Liver (tissue), 9 donors: Measurements from ENCODE around the gene TAF7. TPM values are rescaled to one million over a fixed set of nuclear protein-coding genes. Genes with fewer than 3 reads are reported as not detected.

Experiments used
- DNase-seq: peaks from one replicate; pipeline ENCODE4 v3.0.0-alpha.2; 2017; ENCODE audit warnings: low spot score
- H3K27ac ChIP-seq, 2 donors: one replicate each; pipeline ENCODE4 v1.7.0; 2013; ENCODE audit warnings: inconsistent platforms in 2 of 2, low read length in 2 of 2, control low read depth in 1 of 2, low read depth in 1 of 2, mild to moderate bottlenecking in 1 of 2
- H3K27me3 ChIP-seq, 4 donors: one replicate each; pipeline versions ENCODE4 v1.6.1 to v1.7.0; 2013; ENCODE audit warnings: low read length in 3 of 4, inconsistent platforms in 1 of 4, mild to moderate bottlenecking in 1 of 4, moderate library complexity in 1 of 4; ENCODE audit not compliant: control insufficient read depth in 4 of 4, insufficient read depth in 4 of 4
- H3K36me3 ChIP-seq, 4 donors: one replicate each; pipeline versions ENCODE4 v1.6.1 to v1.7.0; 2013; ENCODE audit warnings: low read length in 3 of 4, mild to moderate bottlenecking in 3 of 4, low read depth in 1 of 4, moderate library complexity in 1 of 4; ENCODE audit not compliant: control insufficient read depth in 4 of 4, insufficient read depth in 3 of 4
- H3K4me1 ChIP-seq, 4 donors: one replicate each; pipeline versions ENCODE4 v1.6.1 to v1.7.0; 2013; ENCODE audit warnings: low read length in 3 of 4, mild to moderate bottlenecking in 3 of 4, moderate library complexity in 1 of 4; ENCODE audit not compliant: control insufficient read depth in 4 of 4, insufficient read depth in 4 of 4
- H3K4me3 ChIP-seq, 3 donors: one replicate each; pipeline versions ENCODE4 v1.6.1 to v1.7.0; 2013; ENCODE audit warnings: low read length in 3 of 3, control low read depth in 1 of 3, low read depth in 1 of 3, mild to moderate bottlenecking in 1 of 3
- H3K9ac ChIP-seq, 2 donors: one replicate each; pipeline ENCODE4 v1.7.0; 2013; ENCODE audit warnings: low read length in 2 of 2, mild to moderate bottlenecking in 2 of 2, moderate library complexity in 2 of 2, control low read depth in 1 of 2, low read depth in 1 of 2
- H3K9me3 ChIP-seq, 4 donors: one replicate each; pipeline versions ENCODE4 v1.6.1 to v1.7.0; 2013; ENCODE audit warnings: low read length in 3 of 4; ENCODE audit not compliant: control insufficient read depth in 4 of 4
- FOXA1 ChIP-seq: IDR thresholded peaks from 2 replicates; pipeline ENCODE4 v1.6.1; 2016; ENCODE audit warnings: antibody characterized with exemption
- FOXA2 ChIP-seq: IDR thresholded peaks from 2 replicates; pipeline ENCODE4 v1.6.1; 2016; ENCODE audit warnings: antibody characterized with exemption
- GABPA ChIP-seq, 2 donors: IDR thresholded peaks in 1 of 2; conservative IDR thresholded peaks in 1 of 2; 2 replicates each; pipeline ENCODE4 v1.6.1; 2016; ENCODE audit warnings: antibody characterized with exemption in 2 of 2, mild to moderate bottlenecking in 1 of 2, moderate library complexity in 1 of 2
- HNF4G ChIP-seq: IDR thresholded peaks from 2 replicates; pipeline ENCODE4 v1.6.1; 2016; ENCODE audit warnings: antibody characterized with exemption
- RAD21 ChIP-seq, 2 donors: IDR thresholded peaks; 2 replicates each; pipeline ENCODE4 v1.6.1; 2016; ENCODE audit warnings: antibody characterized with exemption in 2 of 2, mild to moderate bottlenecking in 2 of 2
- RXRA ChIP-seq, 2 donors: IDR thresholded peaks; 2 replicates each; pipeline ENCODE4 v1.6.1; 2017 to 2018; ENCODE audit warnings: antibody characterized with exemption in 2 of 2, mild to moderate bottlenecking in 1 of 2
- SP1 ChIP-seq: IDR thresholded peaks from 2 replicates; pipeline ENCODE4 v1.6.1; 2018; ENCODE audit warnings: antibody characterized with exemption, mild to moderate bottlenecking
- TAF1 ChIP-seq: conservative IDR thresholded peaks from 2 replicates; pipeline ENCODE4 v1.6.1; 2016; ENCODE audit warnings: antibody characterized with exemption, mild to moderate bottlenecking
- YY1 ChIP-seq: IDR thresholded peaks from 2 replicates; pipeline ENCODE4 v1.6.1; 2016; ENCODE audit warnings: antibody characterized with exemption, mild to moderate bottlenecking
- WGBS: extraction: QIAGEN DNeasy Blood & Tissue Kit; methylation state at CpG from one replicate; pipeline ENCODE4 v1.1.7; 2013; 5-methylcytosine and 5-hydroxymethylcytosine counted together
- polyA plus RNA-seq, 2 donors: library from polyadenylated mRNA; stranded (reverse) in 1 of 2; unstranded in 1 of 2; fragments of 200-250 nt in 1 of 2; fragments of >200 nt in 1 of 2; fragmentation: Nextera tagmentation in 1 of 2; extraction: Ambion mirVana in 1 of 2; gene quantifications; one replicate each; pipeline versions ENCODE4 v1.2.1 to v1.2.3, GENCODE V29; 2013 to 2015
- total RNA-seq, 2 donors: library from RNA; depleted of rRNA; stranded (reverse); fragments of >200 nt; gene quantifications; one replicate each; pipeline ENCODE4 v1.2.3, GENCODE V29; 2014
- TF ChIP-seq, protein P1 (sequence below): IDR thresholded peaks from 2 replicates; pipeline ENCODE4 v1.6.1; 2016; ENCODE audit warnings: antibody characterized with exemption
- TF ChIP-seq, protein P2 (sequence below): IDR thresholded peaks from 2 replicates; pipeline ENCODE4 v1.6.1; 2016; ENCODE audit warnings: antibody characterized with exemption
- TF ChIP-seq, protein P3 (sequence below): fragments of 150-350 bp; IDR thresholded peaks from 2 replicates; pipeline ENCODE4 v1.5.1; 2017; ENCODE audit warnings: improper control_type of control experiment, low read depth, low read length; ENCODE audit not compliant: missing input control
- TF ChIP-seq, protein P4 (sequence below): IDR thresholded peaks from 2 replicates; pipeline ENCODE4 v1.6.1; 2016; ENCODE audit warnings: antibody characterized with exemption
- donor health status: healthy.
- donor health status: healthy.
- donor health status: healthy.
- donor health status: healthy.
- donor health status: healthy.

TAF7 gene
- total and polyA plus RNA-seq, 4 donors, result 23.5 to 36.3 (median 28.2) TPM

DNA sequence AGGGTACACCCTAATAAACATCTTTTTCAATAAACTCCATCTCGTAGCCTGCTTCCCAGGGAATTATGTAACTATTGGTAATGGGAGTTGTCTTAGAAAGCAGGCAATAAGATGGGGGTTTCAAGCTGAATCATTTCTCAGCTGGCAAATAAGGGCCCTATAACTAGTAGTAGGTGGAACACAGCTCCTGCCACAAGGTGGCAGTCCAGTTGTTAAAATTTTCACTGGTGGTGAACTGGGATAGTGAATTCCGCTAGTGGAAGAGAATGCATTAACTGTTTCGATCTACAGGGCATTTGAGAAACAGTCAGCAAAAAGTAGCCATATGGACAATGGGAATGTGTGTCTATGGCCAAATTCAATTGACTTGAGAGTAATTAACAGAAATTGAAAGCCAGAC, 47.7 kb downstream of the TAF7 start:
- H3K9ac ChIP-seq, result no peak overlapping the region
- 69% methylated on average over 3 of the region's 3 CpGs for WGBS
- peak overlapping the region in 1 of 3 donors; percentile 36 for H3K4me3 ChIP-seq
- DNase-seq, result no peak
- H3K27ac ChIP-seq, result no peak overlapping the region
- H3K27me3 ChIP-seq, result no peaks in the 10 kb centered on the region
- H3K9me3 ChIP-seq, result peaks cover 49 to 78% (median 66%) of the 10 kb centered on the region in 4 donors
- H3K36me3 ChIP-seq, result peaks cover 0 to 1% (median 0%) of the 10 kb centered on the region in 4 donors
- TF ChIP-seq YY1, result no peak
- TF ChIP-seq, protein P1, sequence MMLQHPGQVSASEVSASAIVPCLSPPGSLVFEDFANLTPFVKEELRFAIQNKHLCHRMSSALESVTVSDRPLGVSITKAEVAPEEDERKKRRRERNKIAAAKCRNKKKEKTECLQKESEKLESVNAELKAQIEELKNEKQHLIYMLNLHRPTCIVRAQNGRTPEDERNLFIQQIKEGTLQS, result no peak
- no peak for TF ChIP-seq GABPA (IDR thresholded peaks at IDR 0.05 in 1 of 2, conservative IDR thresholded peaks at IDR 0.05 in 1 of 2)
- TF ChIP-seq, protein P2, sequence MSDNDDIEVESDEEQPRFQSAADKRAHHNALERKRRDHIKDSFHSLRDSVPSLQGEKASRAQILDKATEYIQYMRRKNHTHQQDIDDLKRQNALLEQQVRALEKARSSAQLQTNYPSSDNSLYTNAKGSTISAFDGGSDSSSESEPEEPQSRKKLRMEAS, result no peak
- no peaks in the 10 kb centered on the region for H3K4me1 ChIP-seq

DNA sequence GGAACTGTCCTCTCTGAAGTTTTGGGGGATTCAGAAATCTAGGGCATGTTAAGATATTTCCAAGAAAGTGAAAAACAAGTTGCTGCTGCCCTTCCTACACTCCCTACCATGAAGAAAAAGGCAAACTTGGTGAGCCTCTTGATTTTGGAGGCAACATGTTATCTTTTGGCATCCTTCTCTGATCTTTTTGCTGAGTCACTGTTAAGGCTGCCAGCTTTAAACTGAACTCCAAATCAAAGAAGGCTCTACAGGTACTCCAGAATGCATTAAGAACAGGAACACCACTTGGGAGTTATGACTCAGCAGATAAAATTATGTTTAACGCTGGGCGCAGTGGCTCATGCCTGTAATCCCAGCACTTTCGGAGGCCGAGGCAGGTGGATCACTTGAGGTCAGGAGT, 51.4 kb downstream of the TAF7 start:
- Histone ChIP-seq H3K27me3 (no peaks in the 10 kb centered on the region), H3K36me3 (peaks cover 0 to 2% (median under 1%) of the 10 kb centered on the region in 4 donors), H3K4me1 (no peaks in the 10 kb centered on the region), H3K9ac (no peak overlapping the region), H3K27ac (no peak overlapping the region), H3K4me3 (peak overlapping the region in 2 of 3 donors; percentile 20 to 46), H3K9me3 (peaks cover 52 to 91% (median 76%) of the 10 kb centered on the region in 4 donors)
- DNase-seq, result no peak
- WGBS, result 96% methylated on average over 4 of the region's 4 CpGs
- TF ChIP-seq YY1 (no peak), GABPA (IDR thresholded peaks at IDR 0.05 in 1 of 2, conservative IDR thresholded peaks at IDR 0.05 in 1 of 2) (no peak), FOXA1 (no peak), RXRA (IDR thresholded peaks at IDR 0.05) (no peak), FOXA2 (no peak), HNF4G (no peak), SP1 (no peak), TAF1 (no peak), RAD21 (IDR thresholded peaks at IDR 0.05) (no peak)
- TF ChIP-seq, protein P1, result no peak
- TF ChIP-seq, protein P3, sequence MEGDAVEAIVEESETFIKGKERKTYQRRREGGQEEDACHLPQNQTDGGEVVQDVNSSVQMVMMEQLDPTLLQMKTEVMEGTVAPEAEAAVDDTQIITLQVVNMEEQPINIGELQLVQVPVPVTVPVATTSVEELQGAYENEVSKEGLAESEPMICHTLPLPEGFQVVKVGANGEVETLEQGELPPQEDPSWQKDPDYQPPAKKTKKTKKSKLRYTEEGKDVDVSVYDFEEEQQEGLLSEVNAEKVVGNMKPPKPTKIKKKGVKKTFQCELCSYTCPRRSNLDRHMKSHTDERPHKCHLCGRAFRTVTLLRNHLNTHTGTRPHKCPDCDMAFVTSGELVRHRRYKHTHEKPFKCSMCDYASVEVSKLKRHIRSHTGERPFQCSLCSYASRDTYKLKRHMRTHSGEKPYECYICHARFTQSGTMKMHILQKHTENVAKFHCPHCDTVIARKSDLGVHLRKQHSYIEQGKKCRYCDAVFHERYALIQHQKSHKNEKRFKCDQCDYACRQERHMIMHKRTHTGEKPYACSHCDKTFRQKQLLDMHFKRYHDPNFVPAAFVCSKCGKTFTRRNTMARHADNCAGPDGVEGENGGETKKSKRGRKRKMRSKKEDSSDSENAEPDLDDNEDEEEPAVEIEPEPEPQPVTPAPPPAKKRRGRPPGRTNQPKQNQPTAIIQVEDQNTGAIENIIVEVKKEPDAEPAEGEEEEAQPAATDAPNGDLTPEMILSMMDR, result no peak
- TF ChIP-seq, protein P4, sequence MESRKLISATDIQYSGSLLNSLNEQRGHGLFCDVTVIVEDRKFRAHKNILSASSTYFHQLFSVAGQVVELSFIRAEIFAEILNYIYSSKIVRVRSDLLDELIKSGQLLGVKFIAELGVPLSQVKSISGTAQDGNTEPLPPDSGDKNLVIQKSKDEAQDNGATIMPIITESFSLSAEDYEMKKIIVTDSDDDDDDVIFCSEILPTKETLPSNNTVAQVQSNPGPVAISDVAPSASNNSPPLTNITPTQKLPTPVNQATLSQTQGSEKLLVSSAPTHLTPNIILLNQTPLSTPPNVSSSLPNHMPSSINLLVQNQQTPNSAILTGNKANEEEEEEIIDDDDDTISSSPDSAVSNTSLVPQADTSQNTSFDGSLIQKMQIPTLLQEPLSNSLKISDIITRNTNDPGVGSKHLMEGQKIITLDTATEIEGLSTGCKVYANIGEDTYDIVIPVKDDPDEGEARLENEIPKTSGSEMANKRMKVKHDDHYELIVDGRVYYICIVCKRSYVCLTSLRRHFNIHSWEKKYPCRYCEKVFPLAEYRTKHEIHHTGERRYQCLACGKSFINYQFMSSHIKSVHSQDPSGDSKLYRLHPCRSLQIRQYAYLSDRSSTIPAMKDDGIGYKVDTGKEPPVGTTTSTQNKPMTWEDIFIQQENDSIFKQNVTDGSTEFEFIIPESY, result no peak

Other genes with a start within 250 kb of the TAF7 start
Only the 30 nearest of the 38 such genes appear.
- gene PCDHB7, start 148.1 kb downstream of the TAF7 start, total RNA-seq, result under 1 TPM; 0.08 to 0.09 TPM
- gene PCDHB7, start 148.1 kb downstream of the TAF7 start, polyA plus RNA-seq, result under 1 TPM in 1 of 2 donors, not detected in 1; 0.21 TPM
- under 1 TPM; 0.08 to 0.14 TPM for gene PCDHB8, start 143.0 kb downstream of the TAF7 start, total RNA-seq
- under 1 TPM in 1 of 2 donors, not detected in 1; 0.03 TPM for gene PCDHB8, start 143.0 kb downstream of the TAF7 start, polyA plus RNA-seq
- under 1 TPM; 0.09 to 0.17 TPM for gene PCDHB16, start 138.4 kb downstream of the TAF7 start, total RNA-seq
- under 1 TPM; 0.14 to 0.31 TPM for gene PCDHB16, start 138.4 kb downstream of the TAF7 start, polyA plus RNA-seq
- under 1 TPM; 0.09 to 0.25 TPM for gene PCDHB9, start 133.6 kb downstream of the TAF7 start, total RNA-seq
- gene PCDHB9, start 133.6 kb downstream of the TAF7 start, polyA plus RNA-seq, result under 1 TPM; 0.03 to 0.07 TPM
- gene PCDHB10, start 128.4 kb downstream of the TAF7 start, total RNA-seq, result under 1 TPM; 0.14 to 0.17 TPM
- gene PCDHB10, start 128.4 kb downstream of the TAF7 start, polyA plus RNA-seq, result under 1 TPM; 0.07 TPM
- gene PCDHB11, start 121.2 kb downstream of the TAF7 start, total RNA-seq, result under 1 TPM; 0.23 to 0.33 TPM
- under 1 TPM; 0.08 to 0.09 TPM for gene PCDHB11, start 121.2 kb downstream of the TAF7 start, polyA plus RNA-seq
- gene PCDHB12, start 112.1 kb downstream of the TAF7 start, total RNA-seq, result under 1 TPM; 0.28 to 0.33 TPM
- gene PCDHB12, start 112.1 kb downstream of the TAF7 start, polyA plus RNA-seq, result under 1 TPM; 0.06 to 0.12 TPM
- gene PCDHB13, start 106.9 kb downstream of the TAF7 start, total RNA-seq, result under 1 TPM; 0.19 to 0.42 TPM
- under 1 TPM; 0.11 to 0.17 TPM for gene PCDHB13, start 106.9 kb downstream of the TAF7 start, polyA plus RNA-seq
- gene PCDHB14, start 97.4 kb downstream of the TAF7 start, total RNA-seq, result under 1 TPM; 0.42 to 0.47 TPM
- gene PCDHB14, start 97.4 kb downstream of the TAF7 start, polyA plus RNA-seq, result under 1 TPM; 0.10 to 0.23 TPM
- gene PCDHB15, start 75.4 kb downstream of the TAF7 start, total RNA-seq, result under 1 TPM; 0.28 to 0.59 TPM
- gene PCDHB15, start 75.4 kb downstream of the TAF7 start, polyA plus RNA-seq, result under 1 TPM; 0.21 to 0.52 TPM
- gene SLC25A2, start 16.7 kb downstream of the TAF7 start, total RNA-seq, result under 1 TPM; 0.19 to 0.42 TPM
- not detected for gene SLC25A2, start 16.7 kb downstream of the TAF7 start, polyA plus RNA-seq
- gene PCDHGA1, start 9.7 kb upstream of the TAF7 start, total RNA-seq, result under 1 TPM; 0.05 to 0.08 TPM
- under 1 TPM in 1 of 2 donors, not detected in 1; 0.05 TPM for gene PCDHGA1, start 9.7 kb upstream of the TAF7 start, polyA plus RNA-seq
- under 1 TPM; 0.23 to 0.42 TPM for gene PCDHGA2, start 18.0 kb upstream of the TAF7 start, total RNA-seq
- under 1 TPM; 0.26 to 0.46 TPM for gene PCDHGA2, start 18.0 kb upstream of the TAF7 start, polyA plus RNA-seq
- under 1 TPM; 0.09 to 0.59 TPM for gene PCDHGA3, start 23.0 kb upstream of the TAF7 start, total RNA-seq
- under 1 TPM; 0.25 to 0.32 TPM for gene PCDHGA3, start 23.0 kb upstream of the TAF7 start, polyA plus RNA-seq
- under 1 TPM; 0.14 to 0.75 TPM for gene PCDHGB1, start 29.3 kb upstream of the TAF7 start, total RNA-seq
- under 1 TPM; 0.10 to 0.11 TPM for gene PCDHGB1, start 29.3 kb upstream of the TAF7 start, polyA plus RNA-seq
- under 1 TPM; 0.23 to 0.92 TPM for gene PCDHGA4, start 34.2 kb upstream of the TAF7 start, total RNA-seq
- under 1 TPM; 0.15 to 0.21 TPM for gene PCDHGA4, start 34.2 kb upstream of the TAF7 start, polyA plus RNA-seq
- gene PCDHGB2, start 39.2 kb upstream of the TAF7 start, total RNA-seq, result 1 to 10 TPM in 1 of 2 donors, under 1 TPM in 1; 0.47 to 1.0 TPM
- under 1 TPM in 1 of 2 donors, not detected in 1; 0.28 TPM for gene PCDHGB2, start 39.2 kb upstream of the TAF7 start, polyA plus RNA-seq
- under 1 TPM; 0.09 to 0.50 TPM for gene PCDHGA5, start 43.4 kb upstream of the TAF7 start, total RNA-seq
- gene PCDHGA5, start 43.4 kb upstream of the TAF7 start, polyA plus RNA-seq, result under 1 TPM; 0.04 to 0.08 TPM
- 1 to 10 TPM in 1 of 2 donors, under 1 TPM in 1; 0.37 to 1.2 TPM for gene PCDHGB3, start 49.5 kb upstream of the TAF7 start, total RNA-seq
- under 1 TPM in 1 of 2 donors, not detected in 1; 0.07 TPM for gene PCDHGB3, start 49.5 kb upstream of the TAF7 start, polyA plus RNA-seq
- gene PCDHGA6, start 53.1 kb upstream of the TAF7 start, total RNA-seq, result under 1 TPM; 0.37 to 0.67 TPM
- gene PCDHGA6, start 53.1 kb upstream of the TAF7 start, polyA plus RNA-seq, result under 1 TPM; 0.08 to 0.18 TPM
- gene PCDHGA7, start 62.0 kb upstream of the TAF7 start, total RNA-seq, result under 1 TPM; 0.19 to 0.67 TPM
- under 1 TPM; 0.21 TPM for gene PCDHGA7, start 62.0 kb upstream of the TAF7 start, polyA plus RNA-seq
- gene PCDHGB4, start 66.9 kb upstream of the TAF7 start, total RNA-seq, result 1 to 10 TPM; 1.7 to 2.8 TPM
- gene PCDHGB4, start 66.9 kb upstream of the TAF7 start, polyA plus RNA-seq, result 1 to 10 TPM in 1 of 2 donors, under 1 TPM in 1; 0.76 to 1.4 TPM
- gene PCDHGA8, start 71.8 kb upstream of the TAF7 start, total RNA-seq, result under 1 TPM; 0.14 to 0.75 TPM
- under 1 TPM; 0.02 to 0.13 TPM for gene PCDHGA8, start 71.8 kb upstream of the TAF7 start, polyA plus RNA-seq
- 1 to 10 TPM; 2.5 to 3.8 TPM for gene PCDHGB5, start 77.2 kb upstream of the TAF7 start, total RNA-seq
- gene PCDHGB5, start 77.2 kb upstream of the TAF7 start, polyA plus RNA-seq, result 1 to 10 TPM in 1 of 2 donors, under 1 TPM in 1; 0.76 to 2.0 TPM
- 1 to 10 TPM in 1 of 2 donors, under 1 TPM in 1; 0.51 to 2.8 TPM for gene PCDHGA9, start 82.0 kb upstream of the TAF7 start, total RNA-seq
- under 1 TPM; 0.11 to 0.63 TPM for gene PCDHGA9, start 82.0 kb upstream of the TAF7 start, polyA plus RNA-seq
- 1 to 10 TPM; 1.4 to 2.8 TPM for gene PCDHGB6, start 87.2 kb upstream of the TAF7 start, total RNA-seq
- 1 to 10 TPM in 1 of 2 donors, under 1 TPM in 1; 0.53 to 1.8 TPM for gene PCDHGB6, start 87.2 kb upstream of the TAF7 start, polyA plus RNA-seq
- gene PCDHGA10, start 92.2 kb upstream of the TAF7 start, total RNA-seq, result 1 to 10 TPM; 2.0 to 3.9 TPM
- gene PCDHGA10, start 92.2 kb upstream of the TAF7 start, polyA plus RNA-seq, result 1 to 10 TPM; 1.2 to 1.3 TPM
- 1 to 10 TPM; 1.6 to 3.1 TPM for gene PCDHGB7, start 96.9 kb upstream of the TAF7 start, total RNA-seq
- under 1 TPM; 0.74 to 0.78 TPM for gene PCDHGB7, start 96.9 kb upstream of the TAF7 start, polyA plus RNA-seq
- 1 to 10 TPM in 1 of 2 donors, under 1 TPM in 1; 0.75 to 2.5 TPM for gene PCDHGA11, start 100.3 kb upstream of the TAF7 start, total RNA-seq
- gene PCDHGA11, start 100.3 kb upstream of the TAF7 start, polyA plus RNA-seq, result under 1 TPM; 0.22 to 0.25 TPM
- 1 to 10 TPM in 1 of 2 donors, under 1 TPM in 1; 0.37 to 1.9 TPM for gene PCDHGA12, start 109.7 kb upstream of the TAF7 start, total RNA-seq
- under 1 TPM; 0.39 to 0.74 TPM for gene PCDHGA12, start 109.7 kb upstream of the TAF7 start, polyA plus RNA-seq